ENCODE results near the gene ACSS1.

Gene ACSS1

GRCh38 chr20:25058847-25059810 is 1.2 kb upstream of the ACSS1 start:
- DNase-seq, result no peak

- no peak for DNase-seq
Measured at GRCh38 chr20:25057234-25058050, 497 bp downstream of the ACSS1 start.

GRCh38 chr20:25056690-25057233 is 1.2 kb downstream of the ACSS1 start:
- no peak for DNase-seq

- DNase-seq, result no peak
Measured at GRCh38 chr20:25055711-25056495, 2.0 kb downstream of the ACSS1 start.

GRCh38 chr20:25054995-25055629 is 2.8 kb downstream of the ACSS1 start:
- DNase-seq, result no peak

GRCh38 chr20:25054096-25054820 is 3.7 kb downstream of the ACSS1 start:
- DNase-seq, result no peak

- no peak for DNase-seq
Measured at GRCh38 chr20:25053255-25054031, 4.5 kb downstream of the ACSS1 start.

- DNase-seq, result peak; percentile 21
Measured at GRCh38 chr20:25052255-25053194, 5.4 kb downstream of the ACSS1 start.

GRCh38 chr20:25051386-25052155 is 6.4 kb downstream of the ACSS1 start:
- DNase-seq, result peak; percentile 34

- DNase-seq, result peak; percentile 37
Measured at GRCh38 chr20:25050501-25051350, 7.2 kb downstream of the ACSS1 start.

- DNase-seq, result no peak
Measured at GRCh38 chr20:25050082-25050481, 7.9 kb downstream of the ACSS1 start.

GRCh38 chr20:25049261-25050060 is 8.5 kb downstream of the ACSS1 start:
- DNase-seq, result no peak

- no peak for DNase-seq
Measured at GRCh38 chr20:25048519-25048952, 9.4 kb downstream of the ACSS1 start.

- no peak for DNase-seq
Measured at GRCh38 chr20:25047766-25048165, 10.2 kb downstream of the ACSS1 start.

- DNase-seq, result no peak
Measured at GRCh38 chr20:25046736-25047666, 10.9 kb downstream of the ACSS1 start.

Data from islet precursor cell (in vitro differentiated cells).